ENCODE measurements around the gene ITIH3.

ITIH3 gene

GRCh38 chr3:52824037-52824436 lies 29.4 kb downstream of the ITIH3 start:
- no peak overlapping the region for H3K9ac ChIP-seq (ENCODE audit: low read depth, low read length)
- no peaks in the 10 kb centered on the region for H3K9me3 ChIP-seq (ENCODE audit: control insufficient read depth, insufficient read depth, low read length)
- H3K27me3 ChIP-seq (ENCODE audit: control insufficient read depth, insufficient read depth, low read length), result no peaks in the 10 kb centered on the region
- no peaks in the 10 kb centered on the region for H3K36me3 ChIP-seq (ENCODE audit: control insufficient read depth, insufficient read depth, low read length)
- H3K4me1 ChIP-seq (ENCODE audit: control insufficient read depth, insufficient read depth, low read length), result peaks cover 2% of the 10 kb centered on the region
- H3K4me3 ChIP-seq (ENCODE audit: low read depth, low read length), result no peak overlapping the region

- H3K9me3 ChIP-seq (ENCODE audit: control insufficient read depth, insufficient read depth, low read length), result no peaks in the 10 kb centered on the region
- H3K4me3 ChIP-seq (ENCODE audit: low read depth, low read length), result no peak overlapping the region
- H3K4me1 ChIP-seq (ENCODE audit: control insufficient read depth, insufficient read depth, low read length), result no peaks in the 10 kb centered on the region
- H3K27me3 ChIP-seq (ENCODE audit: control insufficient read depth, insufficient read depth, low read length), result no peaks in the 10 kb centered on the region
- no peaks in the 10 kb centered on the region for H3K36me3 ChIP-seq (ENCODE audit: control insufficient read depth, insufficient read depth, low read length)
- no peak overlapping the region for H3K9ac ChIP-seq (ENCODE audit: low read depth, low read length)
Measured at GRCh38 chr3:52827441-52827840, 32.8 kb downstream of the ITIH3 start.

- Histone ChIP-seq H3K4me3 (ENCODE audit: low read depth, low read length) (no peak overlapping the region), H3K9ac (ENCODE audit: low read depth, low read length) (no peak overlapping the region), H3K9me3 (ENCODE audit: control insufficient read depth, insufficient read depth, low read length) (no peaks in the 10 kb centered on the region), H3K4me1 (ENCODE audit: control insufficient read depth, insufficient read depth, low read length) (no peaks in the 10 kb centered on the region), H3K27me3 (ENCODE audit: control insufficient read depth, insufficient read depth, low read length) (no peaks in the 10 kb centered on the region), H3K36me3 (ENCODE audit: control insufficient read depth, insufficient read depth, low read length) (no peaks in the 10 kb centered on the region)
Measured at GRCh38 chr3:52827866-52828376, 33.3 kb downstream of the ITIH3 start.

GRCh38 chr3:52829482-52829881 lies 34.9 kb downstream of the ITIH3 start:
- Histone ChIP-seq H3K9ac (ENCODE audit: low read depth, low read length) (no peak overlapping the region), H3K4me3 (ENCODE audit: low read depth, low read length) (no peak overlapping the region), H3K27me3 (ENCODE audit: control insufficient read depth, insufficient read depth, low read length) (no peaks in the 10 kb centered on the region), H3K36me3 (ENCODE audit: control insufficient read depth, insufficient read depth, low read length) (no peaks in the 10 kb centered on the region), H3K9me3 (ENCODE audit: control insufficient read depth, insufficient read depth, low read length) (no peaks in the 10 kb centered on the region), H3K4me1 (ENCODE audit: control insufficient read depth, insufficient read depth, low read length) (no peaks in the 10 kb centered on the region)

GRCh38 chr3:52829906-52830463 lies 35.4 kb downstream of the ITIH3 start:
- H3K36me3 ChIP-seq (ENCODE audit: control insufficient read depth, insufficient read depth, low read length), result peaks cover 1% of the 10 kb centered on the region
- H3K9ac ChIP-seq (ENCODE audit: low read depth, low read length), result no peak overlapping the region
- H3K4me1 ChIP-seq (ENCODE audit: control insufficient read depth, insufficient read depth, low read length), result no peaks in the 10 kb centered on the region
- H3K4me3 ChIP-seq (ENCODE audit: low read depth, low read length), result no peak overlapping the region
- no peaks in the 10 kb centered on the region for H3K27me3 ChIP-seq (ENCODE audit: control insufficient read depth, insufficient read depth, low read length)
- no peaks in the 10 kb centered on the region for H3K9me3 ChIP-seq (ENCODE audit: control insufficient read depth, insufficient read depth, low read length)

- no peaks in the 10 kb centered on the region for H3K9me3 ChIP-seq (ENCODE audit: control insufficient read depth, insufficient read depth, low read length)
- peaks cover 4% of the 10 kb centered on the region for H3K36me3 ChIP-seq (ENCODE audit: control insufficient read depth, insufficient read depth, low read length)
- H3K4me3 ChIP-seq (ENCODE audit: low read depth, low read length), result no peak within 1 kb of the TSS
- H3K4me1 ChIP-seq (ENCODE audit: control insufficient read depth, insufficient read depth, low read length), result no peaks in the 10 kb centered on the region
- H3K27me3 ChIP-seq (ENCODE audit: control insufficient read depth, insufficient read depth, low read length), result no peaks in the 10 kb centered on the region
- H3K9ac ChIP-seq (ENCODE audit: low read depth, low read length), result no peak within 1 kb of the TSS
Measured at GRCh38 chr3:52830535-52831258, 36.1 kb downstream of the ITIH3 start, which contains the start of gene ITIH4. Gene ITIH4 (minus strand): TSS chr3:52830672. CDS start chr3:52830642, 30 bp downstream.

- H3K36me3 ChIP-seq (ENCODE audit: control insufficient read depth, insufficient read depth, low read length), result peaks cover 4% of the 10 kb centered on the region
- no peaks in the 10 kb centered on the region for H3K9me3 ChIP-seq (ENCODE audit: control insufficient read depth, insufficient read depth, low read length)
- no peak overlapping the region for H3K4me3 ChIP-seq (ENCODE audit: low read depth, low read length)
- no peaks in the 10 kb centered on the region for H3K4me1 ChIP-seq (ENCODE audit: control insufficient read depth, insufficient read depth, low read length)
- H3K27me3 ChIP-seq (ENCODE audit: control insufficient read depth, insufficient read depth, low read length), result no peaks in the 10 kb centered on the region
- no peak overlapping the region for H3K9ac ChIP-seq (ENCODE audit: low read depth, low read length)
Measured at GRCh38 chr3:52831500-52832301, 37.1 kb downstream of the ITIH3 start.

- H3K4me1 ChIP-seq (ENCODE audit: control insufficient read depth, insufficient read depth, low read length), result no peaks in the 10 kb centered on the region
- no peak overlapping the region for H3K4me3 ChIP-seq (ENCODE audit: low read depth, low read length)
- no peak overlapping the region for H3K9ac ChIP-seq (ENCODE audit: low read depth, low read length)
- H3K9me3 ChIP-seq (ENCODE audit: control insufficient read depth, insufficient read depth, low read length), result no peaks in the 10 kb centered on the region
- no peaks in the 10 kb centered on the region for H3K27me3 ChIP-seq (ENCODE audit: control insufficient read depth, insufficient read depth, low read length)
- peaks cover 4% of the 10 kb centered on the region for H3K36me3 ChIP-seq (ENCODE audit: control insufficient read depth, insufficient read depth, low read length)
Measured at GRCh38 chr3:52833202-52833601, 38.6 kb downstream of the ITIH3 start.

GRCh38 chr3:52834871-52835501 lies 40.4 kb downstream of the ITIH3 start, which contains the start of gene MUSTN1:
Gene MUSTN1 (minus strand): TSS chr3:52835019. CDS start chr3:52834948, 71 bp downstream.
- Histone ChIP-seq H3K4me3 (ENCODE audit: low read depth, low read length) (no peak within 1 kb of the TSS), H3K27me3 (ENCODE audit: control insufficient read depth, insufficient read depth, low read length) (no peaks in the 10 kb centered on the region), H3K36me3 (ENCODE audit: control insufficient read depth, insufficient read depth, low read length) (peaks cover 5% of the 10 kb centered on the region), H3K4me1 (ENCODE audit: control insufficient read depth, insufficient read depth, low read length) (no peaks in the 10 kb centered on the region), H3K9me3 (ENCODE audit: control insufficient read depth, insufficient read depth, low read length) (no peaks in the 10 kb centered on the region), H3K9ac (ENCODE audit: low read depth, low read length) (peak within 1 kb of the TSS; percentile 37)

- no peaks in the 10 kb centered on the region for H3K27me3 ChIP-seq (ENCODE audit: control insufficient read depth, insufficient read depth, low read length)
- no peaks in the 10 kb centered on the region for H3K4me1 ChIP-seq (ENCODE audit: control insufficient read depth, insufficient read depth, low read length)
- H3K9ac ChIP-seq (ENCODE audit: low read depth, low read length), result no peak overlapping the region
- peaks cover 11% of the 10 kb centered on the region for H3K36me3 ChIP-seq (ENCODE audit: control insufficient read depth, insufficient read depth, low read length)
- H3K4me3 ChIP-seq (ENCODE audit: low read depth, low read length), result no peak overlapping the region
- H3K9me3 ChIP-seq (ENCODE audit: control insufficient read depth, insufficient read depth, low read length), result no peaks in the 10 kb centered on the region
Measured at GRCh38 chr3:52835766-52836470, 41.3 kb downstream of the ITIH3 start.

GRCh38 chr3:52836471-52836845 lies 41.9 kb downstream of the ITIH3 start:
- Histone ChIP-seq H3K4me3 (ENCODE audit: low read depth, low read length) (no peak overlapping the region), H3K4me1 (ENCODE audit: control insufficient read depth, insufficient read depth, low read length) (no peaks in the 10 kb centered on the region), H3K9me3 (ENCODE audit: control insufficient read depth, insufficient read depth, low read length) (no peaks in the 10 kb centered on the region), H3K9ac (ENCODE audit: low read depth, low read length) (no peak overlapping the region), H3K27me3 (ENCODE audit: control insufficient read depth, insufficient read depth, low read length) (no peaks in the 10 kb centered on the region), H3K36me3 (ENCODE audit: control insufficient read depth, insufficient read depth, low read length) (peaks cover 13% of the 10 kb centered on the region)

Measured in iPS-15b (cell line).